WTC11 (cell line): ENCODE results near the gene TMC4. TPM values are rescaled to one million over a fixed set of nuclear protein-coding genes. Genes with fewer than 3 reads are reported as not detected.

Source experiments
- ATAC-seq: fragments of 200-7000 bp; cut with Tn5 transposase; 2 replicates; pipeline ENCODE4 v1.10.0; 2021; ENCODE audit warnings: mild to moderate bottlenecking, moderate library complexity
- CTCF ChIA-PET: fragments of 300-600 bp; sonication (Branson Sonifier 250); formaldehyde crosslinking; loops from one replicate; lab custom pipeline; 2021; ENCODE audit warnings: antibody characterized with exemption; lab: Charles Lee
- POLR2A ChIA-PET: fragments of 350-600 bp; sonication (Branson Sonifier 250); formaldehyde crosslinking; loops from one replicate; lab custom pipeline; 2021; ENCODE audit warnings: antibody characterized with exemption; lab: Charles Lee
- DNase-seq: peaks from one replicate; pipeline ENCODE4 v3.0.0; 2021; ENCODE audit warnings: low spot score
- H3K27ac Mint-ChIP-seq: 2 replicates; pipeline ENCODE4 v1.8.0; 2021; ENCODE audit warnings: mixed read lengths
- H3K27me3 Mint-ChIP-seq: 2 replicates; pipeline ENCODE4 v1.8.0; 2021; ENCODE audit warnings: low read depth, mild to moderate bottlenecking, moderate library complexity, mixed read lengths
- H3K36me3 Mint-ChIP-seq: 2 replicates; pipeline ENCODE4 v1.8.0; 2021; ENCODE audit warnings: mixed read lengths
- H3K4me1 Mint-ChIP-seq: 2 replicates; pipeline ENCODE4 v1.8.0; 2022; ENCODE audit warnings: mixed read lengths
- H3K4me3 Mint-ChIP-seq: 2 replicates; pipeline ENCODE4 v1.8.0; 2021; ENCODE audit warnings: mild to moderate bottlenecking, moderate library complexity, mixed read lengths
- H3K9me3 Mint-ChIP-seq: 2 replicates; pipeline ENCODE4 v1.8.0; 2021; ENCODE audit warnings: mixed read lengths
- AFF4 ChIP-seq: sonication (generic); formaldehyde crosslinking; IDR thresholded peaks from 2 replicates; pipeline ENCODE4 v1.8.1; 2023; ENCODE audit warnings: mild to moderate bottlenecking, missing genetic modification reagents, borderline replicate concordance
- ARID4B ChIP-seq: sonication (generic); formaldehyde crosslinking; IDR thresholded peaks from 2 replicates; pipeline ENCODE4 v1.8.0; 2023; ENCODE audit warnings: missing genetic modification reagents, mild to moderate bottlenecking, borderline replicate concordance
- EMX1 ChIP-seq: fragments of 250-450 bp; sonication (Bioruptor Pico); IDR thresholded peaks from 2 replicates; pipeline ENCODE4 v1.8.0; 2021; ENCODE audit warnings: mild to moderate bottlenecking
- NR1H2 ChIP-seq: sonication (generic); formaldehyde crosslinking; IDR thresholded peaks from 2 replicates; pipeline ENCODE4 v1.9.0; 2021; ENCODE audit warnings: mild to moderate bottlenecking, moderate library complexity, missing genetic modification reagents
- NR2C2 ChIP-seq: sonication (generic); formaldehyde crosslinking; IDR thresholded peaks from 2 replicates; pipeline ENCODE4 v1.8.0; 2022; ENCODE audit warnings: mild to moderate bottlenecking, missing genetic modification reagents
- OVOL2 ChIP-seq: fragments of 250-450 bp; sonication (Bioruptor Pico); IDR thresholded peaks from 2 replicates; pipeline ENCODE4 v1.9.0; 2021; ENCODE audit warnings: mild to moderate bottlenecking, borderline replicate concordance
- PRDM15 ChIP-seq: sonication (generic); formaldehyde crosslinking; IDR thresholded peaks from 2 replicates; pipeline ENCODE4 v1.8.0; 2022; ENCODE audit warnings: missing genetic modification reagents
- PRRX2 ChIP-seq: fragments of 250-450 bp; sonication (Bioruptor Pico); IDR thresholded peaks from 2 replicates; pipeline ENCODE4 v1.8.0; 2021; ENCODE audit warnings: mild to moderate bottlenecking
- RELA ChIP-seq: sonication (generic); formaldehyde crosslinking; IDR thresholded peaks from 2 replicates; pipeline ENCODE4 v1.8.1; 2022; ENCODE audit warnings: missing genetic modification reagents, mild to moderate bottlenecking, borderline replicate concordance
- ZNF281 ChIP-seq: sonication (generic); formaldehyde crosslinking; IDR thresholded peaks from 2 replicates; pipeline ENCODE4 v1.8.0; 2023; ENCODE audit warnings: mild to moderate bottlenecking, missing genetic modification reagents
- ZNF423 ChIP-seq: fragments of 250-450 bp; sonication (Bioruptor Pico); IDR thresholded peaks from 2 replicates; pipeline ENCODE4 v2.1.2; 2022; ENCODE audit warnings: mild to moderate bottlenecking, moderate library complexity
- total RNA-seq: library from RNA; stranded (reverse); gene quantifications from 3 replicates; pipeline ENCODE4 v1.2.3, GENCODE V29; 2021
- TF ChIP-seq, protein P1 (sequence below): sonication (generic); formaldehyde crosslinking; IDR thresholded peaks from 2 replicates; pipeline ENCODE4 v1.8.1; 2023; ENCODE audit warnings: mild to moderate bottlenecking, missing genetic modification reagents
- TF ChIP-seq, protein P2 (sequence below): fragments of 250-450 bp; sonication (Bioruptor Pico); IDR thresholded peaks from 2 replicates; pipeline ENCODE4 v1.9.0; 2021; ENCODE audit warnings: mild to moderate bottlenecking

The TMC4 gene
- total RNA-seq, 1 experiment from 2014 or later, result 9.3 TPM

DNA sequence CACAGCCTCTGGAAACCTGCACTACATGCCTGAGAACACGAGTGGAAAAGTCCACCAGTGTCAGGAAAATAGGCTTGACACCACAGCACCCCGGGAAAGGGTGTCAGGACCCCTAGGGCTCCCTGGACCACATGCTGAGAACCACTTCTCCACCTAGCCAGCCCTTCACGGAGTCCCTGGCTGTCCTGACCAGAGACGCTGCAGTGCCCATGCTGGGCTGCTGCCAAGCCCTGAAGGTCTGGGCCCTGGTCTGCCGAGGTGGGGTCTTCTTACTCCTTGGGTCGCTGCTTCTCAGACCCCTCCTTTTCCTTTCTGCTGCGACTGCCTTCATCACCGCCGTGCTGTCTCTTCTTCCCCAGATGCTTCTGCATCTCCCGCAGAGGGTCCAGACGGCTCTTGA, 16.5 kb downstream of the TMC4 start:
- TF ChIP-seq, protein P1, sequence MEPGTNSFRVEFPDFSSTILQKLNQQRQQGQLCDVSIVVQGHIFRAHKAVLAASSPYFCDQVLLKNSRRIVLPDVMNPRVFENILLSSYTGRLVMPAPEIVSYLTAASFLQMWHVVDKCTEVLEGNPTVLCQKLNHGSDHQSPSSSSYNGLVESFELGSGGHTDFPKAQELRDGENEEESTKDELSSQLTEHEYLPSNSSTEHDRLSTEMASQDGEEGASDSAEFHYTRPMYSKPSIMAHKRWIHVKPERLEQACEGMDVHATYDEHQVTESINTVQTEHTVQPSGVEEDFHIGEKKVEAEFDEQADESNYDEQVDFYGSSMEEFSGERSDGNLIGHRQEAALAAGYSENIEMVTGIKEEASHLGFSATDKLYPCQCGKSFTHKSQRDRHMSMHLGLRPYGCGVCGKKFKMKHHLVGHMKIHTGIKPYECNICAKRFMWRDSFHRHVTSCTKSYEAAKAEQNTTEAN (CRISPR knock-in tag), result no peak
- TF ChIP-seq, protein P2, sequence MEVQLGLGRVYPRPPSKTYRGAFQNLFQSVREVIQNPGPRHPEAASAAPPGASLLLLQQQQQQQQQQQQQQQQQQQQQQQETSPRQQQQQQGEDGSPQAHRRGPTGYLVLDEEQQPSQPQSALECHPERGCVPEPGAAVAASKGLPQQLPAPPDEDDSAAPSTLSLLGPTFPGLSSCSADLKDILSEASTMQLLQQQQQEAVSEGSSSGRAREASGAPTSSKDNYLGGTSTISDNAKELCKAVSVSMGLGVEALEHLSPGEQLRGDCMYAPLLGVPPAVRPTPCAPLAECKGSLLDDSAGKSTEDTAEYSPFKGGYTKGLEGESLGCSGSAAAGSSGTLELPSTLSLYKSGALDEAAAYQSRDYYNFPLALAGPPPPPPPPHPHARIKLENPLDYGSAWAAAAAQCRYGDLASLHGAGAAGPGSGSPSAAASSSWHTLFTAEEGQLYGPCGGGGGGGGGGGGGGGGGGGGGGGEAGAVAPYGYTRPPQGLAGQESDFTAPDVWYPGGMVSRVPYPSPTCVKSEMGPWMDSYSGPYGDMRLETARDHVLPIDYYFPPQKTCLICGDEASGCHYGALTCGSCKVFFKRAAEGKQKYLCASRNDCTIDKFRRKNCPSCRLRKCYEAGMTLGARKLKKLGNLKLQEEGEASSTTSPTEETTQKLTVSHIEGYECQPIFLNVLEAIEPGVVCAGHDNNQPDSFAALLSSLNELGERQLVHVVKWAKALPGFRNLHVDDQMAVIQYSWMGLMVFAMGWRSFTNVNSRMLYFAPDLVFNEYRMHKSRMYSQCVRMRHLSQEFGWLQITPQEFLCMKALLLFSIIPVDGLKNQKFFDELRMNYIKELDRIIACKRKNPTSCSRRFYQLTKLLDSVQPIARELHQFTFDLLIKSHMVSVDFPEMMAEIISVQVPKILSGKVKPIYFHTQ, result no peak
- TF ChIP-seq ZNF423 (CRISPR knock-in tag) (no peak), NR2C2 (no peak), PRRX2 (CRISPR knock-in tag) (no peak), ZNF281 (CRISPR knock-in tag) (no peak), AFF4 (CRISPR knock-in tag) (no peak), NR1H2 (CRISPR knock-in tag) (no peak), OVOL2 (CRISPR knock-in tag) (no peak), EMX1 (CRISPR knock-in tag) (no peak), RELA (CRISPR knock-in tag) (no peak), ARID4B (no peak), PRDM15 (CRISPR knock-in tag) (no peak)
- TF ChIP-seq, all 79 proteins: peak for 0
- Mint-ChIP-seq H3K27ac (no peak overlapping the region), H3K4me3 (no peak overlapping the region), H3K4me1 (peaks cover 16% of the 10 kb centered on the region), H3K27me3 (no peaks in the 10 kb centered on the region; the same call in 1 of the 2 replicates), H3K9me3 (no peaks in the 10 kb centered on the region), H3K36me3 (peaks cover 42% of the 10 kb centered on the region)
- ATAC-seq (no peak), DNase-seq (no peak)
- CTCF ChIA-PET, result interaction anchor here (0.6 to 1.4 kb wide), 3 partner anchors 19 to 363 kb away, joined by 3 to 7 read pairs (median 3); partner anchors contain the start of gene CNOT3
- POLR2A ChIA-PET, result interaction anchor here (0.9 to 1.3 kb wide), 2 partner anchors 9 to 20 kb away, joined by 3 to 5 read pairs; partner anchors contain the start of gene CNOT3
